ENCODE measurements around the gene OSBP2. TPM values are rescaled to one million over a fixed set of nuclear protein-coding genes. Genes with fewer than 3 reads are reported as not detected.

Gene OSBP2
- total RNA-seq, 1 donor from 2014 or later: 0.58 TPM

DNA sequence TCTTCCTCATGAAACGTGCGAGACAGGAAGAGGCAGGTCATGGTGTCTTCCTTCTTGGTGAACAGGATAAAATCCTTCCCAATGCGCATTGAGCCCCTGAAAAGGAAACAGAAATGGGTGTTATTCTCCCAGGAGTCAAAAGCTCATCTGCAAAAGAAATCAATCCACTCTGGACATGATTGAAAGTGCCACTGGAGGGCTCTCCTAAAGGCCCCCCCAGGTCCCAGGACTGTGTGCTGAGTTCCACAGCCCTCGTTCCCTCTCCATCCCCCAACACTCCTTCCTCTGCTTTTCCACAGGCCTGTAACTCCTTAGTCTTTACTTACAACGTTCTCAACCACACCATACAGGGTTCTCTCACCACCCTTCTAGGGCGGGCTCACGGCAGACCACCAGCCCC lies 251.7 kb downstream of the OSBP2 start:
- Mint-ChIP-seq H3K4me3 (no peak overlapping the region), H3K27me3 (ENCODE audit: insufficient read depth, low read depth) (peaks cover 2% of the 10 kb centered on the region), H3K9me3 (no peaks in the 10 kb centered on the region), H3K27ac (no peak overlapping the region), H3K36me3 (peaks cover 51% of the 10 kb centered on the region), H3K4me1 (peaks cover 12% of the 10 kb centered on the region)
- no peaks in the 10 kb centered on the region for H3K27me3 ChIP-seq
- no peaks in the 10 kb centered on the region for H3K9me3 ChIP-seq (ENCODE audit: low read depth)
- H3K4me1 ChIP-seq: peaks cover 29% of the 10 kb centered on the region
- H3F3A ChIP-seq (ENCODE audit: low read depth): peaks cover 32% of the 10 kb centered on the region
- no peak for DNase-seq (ENCODE audit: low spot score)
- peaks cover 36% of the 10 kb centered on the region for H4K20me1 ChIP-seq (ENCODE audit: low read depth)
- H3K36me3 ChIP-seq: no peaks in the 10 kb centered on the region
- H3K4me3 ChIP-seq: no peak overlapping the region
- TF ChIP-seq EZH2phosphoT487 (IDR thresholded peaks at IDR 0.05): no peak
- TF ChIP-seq CTCF (IDR thresholded peaks at IDR 0.05): no peak
- TF ChIP-seq EZH2 (IDR thresholded peaks at IDR 0.05): no peak
- no peak overlapping the region for H3K9ac ChIP-seq
- H2AFZ ChIP-seq (replicated peaks): no peak overlapping the region
- peak overlapping the region; percentile 72 for H3K27ac ChIP-seq
- H3K79me2 ChIP-seq (ENCODE audit: low read depth): peaks cover 18% of the 10 kb centered on the region
- peak overlapping the region; percentile 68 for H3K4me2 ChIP-seq

DNA sequence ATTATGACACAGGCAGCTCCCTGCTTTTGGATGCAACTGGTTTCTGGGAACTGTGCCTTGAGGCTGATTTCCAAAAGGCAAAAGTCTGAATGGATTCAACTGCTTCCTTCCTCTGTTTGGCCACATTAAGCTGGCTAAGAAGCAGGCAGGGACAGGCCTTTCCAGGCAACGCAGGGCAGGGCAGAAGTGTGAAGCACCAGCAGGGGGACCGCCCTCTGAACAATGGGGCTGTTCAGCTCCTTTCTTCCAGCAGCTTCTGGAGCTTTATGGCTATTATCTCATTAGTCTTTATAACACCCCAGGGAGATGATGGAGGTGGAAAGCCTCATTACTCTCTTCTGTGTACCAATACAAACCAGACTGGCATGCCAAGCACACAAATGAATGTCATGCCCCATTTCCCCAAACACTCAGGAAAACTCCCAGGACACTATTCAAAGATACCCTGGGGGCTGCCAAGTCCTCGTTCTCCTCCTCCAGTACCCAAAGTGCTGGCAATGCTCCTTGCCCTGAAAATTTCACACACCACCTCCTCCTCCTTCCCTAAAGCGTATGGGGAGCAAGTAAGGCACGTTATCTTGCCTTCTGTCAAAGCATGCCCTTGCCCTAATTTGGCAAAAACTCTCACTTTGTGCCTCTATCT lies 252.6 kb downstream of the OSBP2 start:
- peaks cover 41% of the 10 kb centered on the region for H4K20me1 ChIP-seq (ENCODE audit: low read depth)
- Mint-ChIP-seq H3K36me3 (peaks cover 46% of the 10 kb centered on the region), H3K9me3 (no peaks in the 10 kb centered on the region), H3K4me1 (peaks cover 12% of the 10 kb centered on the region), H3K4me3 (no peak overlapping the region), H3K27ac (no peak overlapping the region), H3K27me3 (ENCODE audit: insufficient read depth, low read depth) (peaks cover 2% of the 10 kb centered on the region)
- no peaks in the 10 kb centered on the region for H3K9me3 ChIP-seq (ENCODE audit: low read depth)
- H3K4me1 ChIP-seq: peaks cover 29% of the 10 kb centered on the region
- peak overlapping the region; percentile 68 for H3K4me2 ChIP-seq
- no peaks in the 10 kb centered on the region for H3K27me3 ChIP-seq
- DNase-seq (ENCODE audit: low spot score): peak; percentile 90
- H3K27ac ChIP-seq: peak overlapping the region; percentile 78
- H3K9ac ChIP-seq: no peak overlapping the region
- peaks cover 32% of the 10 kb centered on the region for H3F3A ChIP-seq (ENCODE audit: low read depth)
- no peak overlapping the region for H2AFZ ChIP-seq (replicated peaks)
- no peak for TF ChIP-seq EZH2phosphoT487 (IDR thresholded peaks at IDR 0.05)
- peak; percentile 47 for TF ChIP-seq CTCF (IDR thresholded peaks at IDR 0.05)
- no peak for TF ChIP-seq EZH2 (IDR thresholded peaks at IDR 0.05)
- H3K79me2 ChIP-seq (ENCODE audit: low read depth): peaks cover 18% of the 10 kb centered on the region
- H3K36me3 ChIP-seq: no peaks in the 10 kb centered on the region
- peak overlapping the region; percentile 18 for H3K4me3 ChIP-seq

GRCh38 chr22:30947816-30948454 lies 253.3 kb downstream of the OSBP2 start:
- Histone ChIP-seq H3K27ac (peak overlapping the region; percentile 78), H3K4me3 (peak overlapping the region; percentile 18), H3K27me3 (no peaks in the 10 kb centered on the region), H4K20me1 (ENCODE audit: low read depth) (peaks cover 47% of the 10 kb centered on the region), H3K4me1 (peaks cover 29% of the 10 kb centered on the region), H3K79me2 (ENCODE audit: low read depth) (peaks cover 18% of the 10 kb centered on the region), H3K9me3 (ENCODE audit: low read depth) (no peaks in the 10 kb centered on the region), H3K9ac (no peak overlapping the region), H3F3A (ENCODE audit: low read depth) (peaks cover 32% of the 10 kb centered on the region), H2AFZ (replicated peaks) (no peak overlapping the region), H3K4me2 (peak overlapping the region; percentile 68), H3K36me3 (no peaks in the 10 kb centered on the region)
- H3K4me3 Mint-ChIP-seq: no peak overlapping the region
- H3K36me3 Mint-ChIP-seq: peaks cover 50% of the 10 kb centered on the region
- TF ChIP-seq CTCF (IDR thresholded peaks at IDR 0.05): peak; percentile 63
- TF ChIP-seq EZH2 (IDR thresholded peaks at IDR 0.05): no peak
- no peak overlapping the region for H3K27ac Mint-ChIP-seq
- H3K4me1 Mint-ChIP-seq: peaks cover 15% of the 10 kb centered on the region
- H3K9me3 Mint-ChIP-seq: no peaks in the 10 kb centered on the region
- peaks cover 2% of the 10 kb centered on the region for H3K27me3 Mint-ChIP-seq (ENCODE audit: insufficient read depth, low read depth)
- DNase-seq (ENCODE audit: low spot score): peak; percentile 56

All from neural progenitor cell (in vitro differentiated cells).